HUES6 (cell line): ENCODE data around the gene C16orf96.

Experiments
- H3K27ac ChIP-seq: 2 replicates; pipeline ENCODE4 v1.7.0; 2013; ENCODE audit warnings: low read depth, mild to moderate bottlenecking, low read length, inconsistent platforms
- H3K27me3 ChIP-seq: 2 replicates; pipeline ENCODE4 v1.6.1; 2013; ENCODE audit warnings: low read length; ENCODE audit not compliant: control insufficient read depth, insufficient read depth
- H3K36me3 ChIP-seq: 2 replicates; pipeline ENCODE4 v1.6.1; 2013; ENCODE audit warnings: low read length; ENCODE audit not compliant: control insufficient read depth, insufficient read depth
- H3K4me1 ChIP-seq: 2 replicates; pipeline ENCODE4 v1.6.1; 2013; ENCODE audit warnings: low read length; ENCODE audit not compliant: control insufficient read depth, insufficient read depth
- H3K4me3 ChIP-seq: 2 replicates; pipeline ENCODE4 v1.5.1; 2013; ENCODE audit warnings: low read depth, low read length
- H3K9ac ChIP-seq: one replicate; pipeline ENCODE4 v1.6.1; 2013; ENCODE audit warnings: mild to moderate bottlenecking, low read length
- H3K9me3 ChIP-seq: 2 replicates; pipeline ENCODE4 v1.6.1; 2013; ENCODE audit warnings: low read depth, low read length; ENCODE audit not compliant: control insufficient read depth, insufficient read depth

Gene C16orf96

DNA sequence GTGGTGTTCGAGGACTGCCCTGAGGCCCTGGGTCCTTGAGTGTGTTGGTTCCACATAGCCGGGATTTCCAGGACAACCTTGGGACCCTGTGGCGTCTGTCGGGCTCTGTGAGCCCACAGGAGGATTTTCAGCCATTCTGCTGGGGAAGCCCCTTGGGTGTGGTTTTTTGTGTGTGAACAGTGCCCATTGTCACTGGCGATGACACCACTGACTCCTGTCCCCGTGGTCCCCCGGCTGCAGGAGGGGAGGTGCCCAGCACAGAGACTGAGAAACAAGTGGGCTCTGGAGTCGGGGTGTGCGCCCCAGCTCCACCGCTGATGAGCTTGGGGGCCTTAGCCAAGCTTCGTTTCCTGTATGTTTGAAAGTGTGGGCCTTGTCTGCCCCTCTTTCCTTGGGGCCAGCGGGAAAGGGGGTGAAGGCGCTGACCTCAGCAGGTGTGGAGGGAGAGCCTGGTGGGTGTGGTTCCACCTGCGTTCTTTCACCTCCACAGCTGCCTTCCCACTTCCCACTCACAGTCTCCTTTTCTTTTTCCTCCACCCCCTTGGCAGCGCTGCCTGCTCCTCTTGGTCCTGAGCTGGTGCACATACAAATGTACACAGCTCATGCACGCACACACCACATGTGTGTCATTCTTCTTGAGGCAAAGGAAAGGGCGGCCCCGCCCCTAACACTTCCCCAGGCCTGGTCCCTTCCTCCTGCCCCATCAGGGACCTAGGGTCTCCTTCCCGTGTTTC lies 84.6 kb downstream of the C16orf96 start:
- H3K36me3 ChIP-seq, result peaks cover 9% of the 10 kb centered on the region; the same call in 1 of the 2 replicates
- H3K9ac ChIP-seq, result no peak overlapping the region
- peaks cover 3% of the 10 kb centered on the region; the same call in 1 of the 2 replicates for H3K4me1 ChIP-seq
- H3K27ac ChIP-seq, result no peak overlapping the region
- no peaks in the 10 kb centered on the region for H3K9me3 ChIP-seq
- H3K27me3 ChIP-seq, result no peaks in the 10 kb centered on the region
- H3K4me3 ChIP-seq, result no peak overlapping the region

GRCh38 chr16:4641306-4641687 lies 85.2 kb downstream of the C16orf96 start:
- H3K9ac ChIP-seq, result no peak overlapping the region
- peaks cover 5% of the 10 kb centered on the region; the same call in 1 of the 2 replicates for H3K36me3 ChIP-seq
- H3K27ac ChIP-seq, result no peak overlapping the region
- H3K9me3 ChIP-seq, result no peaks in the 10 kb centered on the region
- peaks cover under 1% of the 10 kb centered on the region; the same call in 1 of the 2 replicates for H3K4me1 ChIP-seq
- no peak overlapping the region for H3K4me3 ChIP-seq
- H3K27me3 ChIP-seq, result no peaks in the 10 kb centered on the region

DNA sequence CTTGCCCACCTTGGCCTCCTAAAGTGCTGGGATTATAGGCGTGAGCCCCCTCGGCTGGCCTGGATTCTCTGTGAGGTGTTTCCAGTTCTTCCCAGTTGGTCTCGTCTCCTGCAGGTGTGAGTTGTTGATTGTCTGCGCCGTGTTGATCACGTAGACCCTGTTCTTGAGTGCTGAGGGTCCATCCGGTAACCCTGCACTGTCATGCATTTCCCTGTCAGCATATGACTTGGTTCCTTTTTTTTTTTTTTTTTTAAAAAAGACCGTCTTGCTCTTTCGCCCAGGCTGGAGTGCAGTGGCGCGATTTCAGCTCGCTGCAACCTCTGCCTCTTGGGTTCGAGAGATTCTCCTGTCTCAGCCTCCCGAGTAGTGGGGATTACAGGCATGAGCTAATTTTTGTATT lies 85.8 kb downstream of the C16orf96 start:
- H3K4me3 ChIP-seq, result no peak overlapping the region

DNA sequence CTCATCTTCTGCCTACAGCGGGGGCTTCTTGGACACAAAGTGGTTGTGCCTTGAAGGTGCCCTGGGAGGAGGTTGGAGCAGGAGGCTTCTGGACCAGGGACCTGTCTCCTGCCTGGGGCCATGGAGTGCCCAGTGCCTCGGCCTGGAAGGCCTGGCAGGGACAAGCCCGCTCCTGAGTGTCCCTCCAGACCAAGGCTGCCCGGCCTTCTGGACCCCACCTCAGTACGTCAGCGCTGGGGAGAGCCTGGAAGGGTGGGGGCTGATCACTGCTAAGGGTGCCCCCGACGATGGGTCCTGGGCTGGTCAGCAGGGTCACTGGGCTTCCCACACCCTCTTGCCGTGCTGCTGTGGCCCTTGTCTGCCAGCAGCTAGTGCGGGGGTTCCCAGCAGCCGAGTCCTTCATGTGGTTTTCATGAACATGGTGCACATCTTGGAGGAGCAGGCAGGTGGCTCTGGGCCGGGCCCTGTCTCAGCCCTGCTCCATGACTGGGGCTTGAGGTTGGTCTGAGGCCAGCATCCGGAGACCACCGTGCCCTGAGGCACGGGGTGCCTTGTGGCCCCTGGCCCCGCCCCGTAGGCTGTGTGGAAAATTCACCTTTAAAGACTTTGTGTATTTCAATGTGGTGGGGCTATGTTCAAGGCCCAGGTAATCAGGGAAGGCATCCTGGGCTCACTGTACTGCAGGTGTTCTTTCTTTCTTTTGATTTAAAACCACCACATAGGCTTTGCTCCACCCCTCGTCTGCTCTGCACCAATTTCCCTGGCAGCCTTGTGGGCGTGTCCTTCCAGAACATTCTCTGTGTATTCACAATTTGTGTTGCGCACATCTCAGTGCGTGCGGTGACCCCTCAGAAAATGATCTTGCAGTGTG lies 90.9 kb downstream of the C16orf96 start:
- no peak overlapping the region for H3K9ac ChIP-seq
- no peaks in the 10 kb centered on the region for H3K27me3 ChIP-seq
- H3K4me1 ChIP-seq, result no peaks in the 10 kb centered on the region
- no peaks in the 10 kb centered on the region for H3K9me3 ChIP-seq
- H3K36me3 ChIP-seq, result peaks cover 12% of the 10 kb centered on the region
- H3K4me3 ChIP-seq, result no peak overlapping the region
- no peak overlapping the region for H3K27ac ChIP-seq

More for the DNA sequence above, 85.8 kb downstream of the C16orf96 start:
- Histone ChIP-seq H3K9ac (no peak overlapping the region), H3K27me3 (no peaks in the 10 kb centered on the region), H3K27ac (no peak overlapping the region), H3K36me3 (peaks cover 3% of the 10 kb centered on the region; the same call in 1 of the 2 replicates), H3K9me3 (no peaks in the 10 kb centered on the region), H3K4me1 (no peaks in the 10 kb centered on the region; the same call in 1 of the 2 replicates)

- no peaks in the 10 kb centered on the region for H3K27me3 ChIP-seq
- no peak overlapping the region for H3K9ac ChIP-seq
- H3K4me3 ChIP-seq, result no peak overlapping the region
- H3K9me3 ChIP-seq, result no peaks in the 10 kb centered on the region
- no peaks in the 10 kb centered on the region for H3K4me1 ChIP-seq
- peaks cover 18% of the 10 kb centered on the region for H3K36me3 ChIP-seq
- no peak overlapping the region for H3K27ac ChIP-seq
These were observed 91.5 kb downstream of the C16orf96 start for GRCh38 chr16:4647644-4647980.

DNA sequence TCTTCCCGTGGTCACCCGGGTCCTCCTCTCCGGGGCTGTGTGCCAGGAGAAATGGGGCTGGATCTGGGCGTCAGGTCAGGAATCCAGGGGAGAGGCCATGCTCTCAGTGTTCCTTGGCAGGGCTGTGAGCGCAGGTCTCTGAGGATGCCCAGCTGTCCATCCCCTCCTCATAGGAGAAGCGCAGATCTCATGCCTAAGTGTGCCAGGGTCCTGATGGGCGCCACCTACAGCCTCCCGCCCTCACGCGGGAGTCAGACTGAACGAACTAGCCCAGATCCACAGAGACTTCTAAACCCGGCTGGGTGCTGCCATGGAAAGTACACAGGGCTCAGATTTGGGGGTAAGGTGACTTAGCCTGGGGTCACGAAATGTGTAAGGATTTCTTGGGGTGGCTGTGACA lies 92.8 kb downstream of the C16orf96 start:
- Histone ChIP-seq H3K9ac (no peak overlapping the region), H3K27me3 (no peaks in the 10 kb centered on the region), H3K4me1 (no peaks in the 10 kb centered on the region), H3K27ac (no peak overlapping the region), H3K9me3 (no peaks in the 10 kb centered on the region), H3K36me3 (peaks cover 23% of the 10 kb centered on the region), H3K4me3 (no peak overlapping the region)

DNA sequence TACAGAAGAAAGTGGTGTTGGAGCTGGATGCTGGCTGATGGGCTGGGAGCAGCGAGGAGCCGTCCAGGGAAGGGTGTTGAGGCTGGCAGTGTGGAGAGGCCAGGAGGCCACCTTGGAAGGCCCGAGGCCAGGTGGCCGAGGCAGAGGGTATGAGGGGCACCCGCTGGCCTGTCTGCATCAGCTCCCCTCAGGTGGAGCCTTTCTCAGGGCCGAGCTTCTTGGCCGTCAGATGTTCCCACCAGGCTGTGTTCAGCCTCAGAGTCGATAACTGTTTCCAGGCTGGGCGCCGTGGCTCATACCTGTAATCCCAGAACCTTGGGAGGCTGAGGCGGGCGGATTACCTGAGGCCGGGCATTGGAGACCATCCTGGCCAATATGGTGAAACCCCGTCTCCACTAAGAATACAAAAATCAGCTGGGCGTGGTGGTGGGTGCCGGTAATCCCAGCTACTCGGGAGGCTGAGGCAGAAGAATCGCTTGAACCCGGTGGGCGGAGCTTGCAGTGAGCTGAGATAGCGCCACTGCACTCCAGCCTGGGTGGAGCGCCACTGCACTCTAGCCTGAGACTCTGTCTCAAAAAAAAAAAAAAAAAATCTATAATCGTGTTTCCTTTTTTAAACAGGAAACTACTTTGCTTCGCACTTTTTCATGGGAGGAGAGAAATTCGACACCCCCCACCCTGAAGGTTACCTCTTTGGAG lies 93.8 kb downstream of the C16orf96 start:
- Histone ChIP-seq H3K4me3 (no peak overlapping the region), H3K36me3 (peaks cover 30% of the 10 kb centered on the region), H3K27me3 (no peaks in the 10 kb centered on the region), H3K9me3 (no peaks in the 10 kb centered on the region), H3K4me1 (no peaks in the 10 kb centered on the region), H3K9ac (no peak overlapping the region), H3K27ac (no peak overlapping the region)
